K562 (cell line): ENCODE data around the gene ZNF689.

Experiments
- CBFA2T3 ChIP-seq: fragments of 450-650 bp; IDR thresholded peaks from 2 replicates; pipeline ENCODE4 v1.6.1; 2017
- POU5F1 ChIP-seq: fragments of 150-350 bp; IDR thresholded peaks from 2 replicates; pipeline ENCODE4 v1.6.1; 2014; ENCODE audit warnings: borderline replicate concordance, low read length, low read depth, mild to moderate bottlenecking; ENCODE audit not compliant: partially characterized antibody
- ZNF668 ChIP-seq: fragments of 250-450 bp; sonication (Bioruptor Pico); IDR thresholded peaks from 2 replicates; pipeline ENCODE4 v1.8.0; 2022; ENCODE audit warnings: mild to moderate bottlenecking, inconsistent platforms
- TF ChIP-seq, protein P1 (sequence below): fragments of 250-450 bp; sonication (Bioruptor Pico); IDR thresholded peaks from 2 replicates; pipeline ENCODE4 v1.8.0; 2021; ENCODE audit warnings: mild to moderate bottlenecking, moderate library complexity

DNA sequence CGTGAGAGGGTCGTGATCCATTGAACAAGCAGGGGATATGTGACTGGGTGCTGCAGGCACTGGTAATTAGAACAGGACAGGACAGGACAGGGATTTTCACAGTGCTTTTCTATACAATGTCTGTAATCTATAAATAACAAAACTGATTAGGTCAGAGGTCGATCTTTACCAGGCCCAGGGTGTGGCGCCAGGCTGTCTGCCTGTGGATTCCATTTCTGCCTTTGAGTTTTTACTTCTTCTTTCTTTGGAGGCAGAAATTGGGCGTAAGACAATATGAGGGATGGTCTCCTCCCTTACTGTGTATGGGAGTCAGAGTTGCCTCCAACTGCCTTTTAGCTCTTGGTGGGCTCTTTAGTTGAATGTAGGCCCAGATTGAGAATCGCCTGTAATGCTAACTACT, 50.5 kb downstream of the ZNF689 start:
- TF ChIP-seq POU5F1 (no peak), ZNF668 (CRISPR knock-in tag) (no peak), CBFA2T3 (no peak)
- TF ChIP-seq, protein P1, sequence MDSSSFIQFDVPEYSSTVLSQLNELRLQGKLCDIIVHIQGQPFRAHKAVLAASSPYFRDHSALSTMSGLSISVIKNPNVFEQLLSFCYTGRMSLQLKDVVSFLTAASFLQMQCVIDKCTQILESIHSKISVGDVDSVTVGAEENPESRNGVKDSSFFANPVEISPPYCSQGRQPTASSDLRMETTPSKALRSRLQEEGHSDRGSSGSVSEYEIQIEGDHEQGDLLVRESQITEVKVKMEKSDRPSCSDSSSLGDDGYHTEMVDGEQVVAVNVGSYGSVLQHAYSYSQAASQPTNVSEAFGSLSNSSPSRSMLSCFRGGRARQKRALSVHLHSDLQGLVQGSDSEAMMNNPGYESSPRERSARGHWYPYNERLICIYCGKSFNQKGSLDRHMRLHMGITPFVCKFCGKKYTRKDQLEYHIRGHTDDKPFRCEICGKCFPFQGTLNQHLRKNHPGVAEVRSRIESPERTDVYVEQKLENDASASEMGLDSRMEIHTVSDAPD, result no peak
